Type B pancreatic cell (in vitro differentiated cells): ENCODE measurements around the gene LVRN. TPM values are rescaled to one million over a fixed set of nuclear protein-coding genes. Genes with fewer than 3 reads are reported as not detected.

Experiments
- DNase-seq: peaks from one replicate; pipeline ENCODE4 v3.0.0; 2021; ENCODE audit warnings: mixed read lengths; ENCODE audit not compliant: unreplicated experiment; ENCODE audit errors: extremely low spot score
- H3K27ac Mint-ChIP-seq: 2 replicates; pipeline ENCODE4 v1.8.0; 2021; ENCODE audit warnings: mild to moderate bottlenecking, mixed read lengths
- H3K27me3 Mint-ChIP-seq: 2 replicates; pipeline ENCODE4 v1.8.0; 2021; ENCODE audit warnings: mixed read lengths
- H3K36me3 Mint-ChIP-seq: 2 replicates; pipeline ENCODE4 v1.8.0; 2021; ENCODE audit warnings: mixed read lengths
- H3K4me1 Mint-ChIP-seq: one replicate; pipeline ENCODE4 v1.8.0; 2021; ENCODE audit warnings: mixed read lengths; ENCODE audit not compliant: unreplicated experiment
- H3K4me3 Mint-ChIP-seq: 2 replicates; pipeline ENCODE4 v1.8.0; 2021; ENCODE audit warnings: mild to moderate bottlenecking, mixed read lengths
- H3K9me3 Mint-ChIP-seq: 2 replicates; pipeline ENCODE4 v1.8.0; 2021; ENCODE audit warnings: mixed read lengths
- CTCF ChIP-seq: fragments of 200-600 bp; sonication (generic); conservative IDR thresholded peaks from 2 replicates; pipeline ENCODE4 v1.5.0; 2021; ENCODE audit warnings: antibody characterized with exemption, mild to moderate bottlenecking
- total RNA-seq: library from RNA; stranded (reverse); gene quantifications from 2 replicates; pipeline ENCODE4 v1.2.1, GENCODE V29; 2021; ENCODE audit warnings: low replicate concordance

LVRN gene
- total RNA-seq, 1 donor from 2014 or later = 0.19 TPM

GRCh38 chr5:115992848-115993350 lies 30.6 kb downstream of the LVRN start:
- no peak overlapping the region for H3K27ac Mint-ChIP-seq
- no peak overlapping the region for H3K4me3 Mint-ChIP-seq
- no peak for DNase-seq
- no peak for TF ChIP-seq CTCF
- H3K27me3 Mint-ChIP-seq = peaks cover 4% of the 10 kb centered on the region
- H3K36me3 Mint-ChIP-seq = no peaks in the 10 kb centered on the region
- no peaks in the 10 kb centered on the region for H3K9me3 Mint-ChIP-seq
- H3K4me1 Mint-ChIP-seq = no peaks in the 10 kb centered on the region

- no peak for DNase-seq
- TF ChIP-seq CTCF = no peak
- Mint-ChIP-seq H3K4me3 (no peak overlapping the region), H3K9me3 (no peaks in the 10 kb centered on the region), H3K4me1 (no peaks in the 10 kb centered on the region), H3K27ac (no peak overlapping the region), H3K27me3 (peaks cover 4% of the 10 kb centered on the region), H3K36me3 (no peaks in the 10 kb centered on the region)
Observed at GRCh38 chr5:115995351-115995750, 33.1 kb downstream of the LVRN start.

GRCh38 chr5:116002116-116002906 lies 40.0 kb downstream of the LVRN start:
- no peak for TF ChIP-seq CTCF
- Mint-ChIP-seq H3K9me3 (no peaks in the 10 kb centered on the region), H3K4me1 (no peaks in the 10 kb centered on the region), H3K36me3 (no peaks in the 10 kb centered on the region), H3K27me3 (no peaks in the 10 kb centered on the region), H3K4me3 (no peak overlapping the region), H3K27ac (no peak overlapping the region)
- DNase-seq = no peak

GRCh38 chr5:116004248-116004647 lies 42.0 kb downstream of the LVRN start:
- Mint-ChIP-seq H3K4me3 (no peak overlapping the region), H3K4me1 (no peaks in the 10 kb centered on the region), H3K27ac (no peak overlapping the region), H3K9me3 (no peaks in the 10 kb centered on the region), H3K27me3 (no peaks in the 10 kb centered on the region), H3K36me3 (no peaks in the 10 kb centered on the region)
- no peak for TF ChIP-seq CTCF
- no peak for DNase-seq

- no peak for DNase-seq
- no peak for TF ChIP-seq CTCF
- Mint-ChIP-seq H3K9me3 (no peaks in the 10 kb centered on the region), H3K4me1 (peaks cover 11% of the 10 kb centered on the region), H3K36me3 (no peaks in the 10 kb centered on the region), H3K4me3 (no peak overlapping the region), H3K27ac (no peak overlapping the region), H3K27me3 (peaks cover 4% of the 10 kb centered on the region)
Observed at GRCh38 chr5:116009806-116010205, 47.5 kb downstream of the LVRN start.
